Right kidney (tissue), 1 donor: Measurements from ENCODE around the gene ITGA2.
A peak's percentile ranks its signal among the peaks of the same experiment; 100 is the strongest.
"Not testable (repeated sequence)": the region's sequence is repeated elsewhere in the genome, so short reads cannot be mapped to it uniquely, and the experiment has no call there.

Experiments used
- DNase-seq: peaks from one replicate; pipeline ENCODE4 v3.0.0-alpha.2; 2016

The ITGA2 gene

GRCh38 chr5:53100606-53101005 is 111.5 kb downstream of the ITGA2 start:
- no peak for DNase-seq

- DNase-seq: no peak
Observed at GRCh38 chr5:53105611-53106300, 116.6 kb downstream of the ITGA2 start.

- DNase-seq: no peak
Observed at GRCh38 chr5:53109056-53109442, 119.9 kb downstream of the ITGA2 start.

GRCh38 chr5:53109443-53110127 is 120.4 kb downstream of the ITGA2 start, which contains the start of gene MOCS2:
Gene MOCS2, minus strand, starts transcription at chr5:53109757. Its CDS starts 2,583 bp downstream, at chr5:53107174.
- peak; percentile 91 for DNase-seq

- DNase-seq: no peak
Observed at GRCh38 chr5:53110156-53110555, 121.0 kb downstream of the ITGA2 start.

- no peak for DNase-seq
Observed at GRCh38 chr5:53111139-53111538, 122.0 kb downstream of the ITGA2 start.

GRCh38 chr5:53112307-53112706 is 123.2 kb downstream of the ITGA2 start:
- not testable (repeated sequence) for DNase-seq

GRCh38 chr5:53112909-53113308 is 123.8 kb downstream of the ITGA2 start:
- DNase-seq: no peak

GRCh38 chr5:53113947-53114346 is 124.8 kb downstream of the ITGA2 start:
- no peak for DNase-seq

GRCh38 chr5:53114988-53115387 is 125.8 kb downstream of the ITGA2 start:
- no peak for DNase-seq

- no peak for DNase-seq
Observed at GRCh38 chr5:53116597-53116996, 127.4 kb downstream of the ITGA2 start.

- no peak for DNase-seq
Observed at GRCh38 chr5:53118879-53119278, 129.7 kb downstream of the ITGA2 start.

GRCh38 chr5:53120165-53120564 is 131.0 kb downstream of the ITGA2 start:
- DNase-seq: no peak

- DNase-seq: no peak
Observed at GRCh38 chr5:53123702-53124101, 134.6 kb downstream of the ITGA2 start.

- DNase-seq: no peak
Observed at GRCh38 chr5:53126521-53126920, 137.4 kb downstream of the ITGA2 start.

GRCh38 chr5:53127107-53127506 is 138.0 kb downstream of the ITGA2 start:
- DNase-seq: no peak

GRCh38 chr5:53128481-53128880 is 139.3 kb downstream of the ITGA2 start:
- DNase-seq: no peak

GRCh38 chr5:53130266-53130665 is 141.1 kb downstream of the ITGA2 start:
- no peak for DNase-seq

GRCh38 chr5:53133020-53133419 is 143.9 kb downstream of the ITGA2 start:
- no peak for DNase-seq
